Peyer's patch (tissue), 4 donors: Measurements from ENCODE around the gene STX1B. TPM values are rescaled to one million over a fixed set of nuclear protein-coding genes. Genes with fewer than 3 reads are reported as not detected.

Experiments used
- DNase-seq, 3 donors: peaks; one replicate each; pipeline ENCODE4 v3.0.0-alpha.2; 2017 to 2019
- H3K27ac ChIP-seq, 4 donors: fragments of 200-600 bp; sonication (generic); one replicate each; pipeline ENCODE4 v1.5.1; 2016 to 2019
- H3K27me3 ChIP-seq, 2 donors: fragments of 200-600 bp; sonication (generic); one replicate each; pipeline ENCODE4 v1.5.1; 2019
- H3K36me3 ChIP-seq, 3 donors: fragments of 200-600 bp; sonication (generic); one replicate each; pipeline ENCODE4 v1.5.1; 2016 to 2019
- H3K4me1 ChIP-seq, 4 donors: fragments of 200-600 bp; sonication (generic); one replicate each; pipeline ENCODE4 v1.5.1; 2016 to 2019
- H3K4me3 ChIP-seq, 4 donors: fragments of 200-600 bp; sonication (generic); 1 replicate in 3 of 4; 2 replicates in 1 of 4; pipeline ENCODE4 v1.5.1; 2016 to 2019; ENCODE audit warnings: mild to moderate bottlenecking in 1 of 4
- H3K9me3 ChIP-seq, 4 donors: fragments of 200-600 bp; sonication (generic); one replicate each; pipeline ENCODE4 v1.5.1; 2016 to 2019; ENCODE audit warnings: mild to moderate bottlenecking in 1 of 4
- CTCF ChIP-seq, 6 experiments: fragments of 450-650 bp in 4 of 6; fragments of 200-600 bp in 2 of 6; sonication (generic) in 1 of 6; IDR thresholded peaks; one replicate each; pipeline ENCODE4 v1.5.1; 2017 to 2019; ENCODE audit warnings: antibody characterized with exemption in 6 of 6, mild to moderate bottlenecking in 3 of 6, moderate library complexity in 1 of 6
- POLR2A ChIP-seq, 2 donors: fragments of 450-650 bp; IDR thresholded peaks; one replicate each; pipeline ENCODE4 v1.5.1; 2017; ENCODE audit warnings: antibody characterized with exemption in 2 of 2, mild to moderate bottlenecking in 2 of 2, moderate library complexity in 2 of 2
- total RNA-seq, 4 donors: library from RNA; depleted of rRNA; stranded (reverse); fragments of >200 nt; gene quantifications; one replicate each; pipeline ENCODE4 v1.1.0, GENCODE V29; 2016

Gene STX1B
- total RNA-seq, 4 donors from 2014 or later = 0.18 to 1.3 (median 1.0) TPM; not detected in 1

- peaks cover 0 to 15% (median 7%) of the 10 kb centered on the region in 4 donors for H3K4me1 ChIP-seq
- no peaks in the 10 kb centered on the region for H3K27me3 ChIP-seq
- no peaks in the 10 kb centered on the region for H3K36me3 ChIP-seq
- H3K9me3 ChIP-seq = no peaks in the 10 kb centered on the region
- H3K27ac ChIP-seq = peak overlapping the region; percentile 57 to 81 (median 75)
- TF ChIP-seq CTCF (IDR thresholded peaks at IDR 0.05) = no peak
- TF ChIP-seq POLR2A (IDR thresholded peaks at IDR 0.05) = no peak
- peak overlapping the region; percentile 45 to 58 (median 52) for H3K4me3 ChIP-seq
- DNase-seq = no peak
These were observed 12.4 kb downstream of the STX1B start for GRCh38 chr16:30997725-30998711.

DNA sequence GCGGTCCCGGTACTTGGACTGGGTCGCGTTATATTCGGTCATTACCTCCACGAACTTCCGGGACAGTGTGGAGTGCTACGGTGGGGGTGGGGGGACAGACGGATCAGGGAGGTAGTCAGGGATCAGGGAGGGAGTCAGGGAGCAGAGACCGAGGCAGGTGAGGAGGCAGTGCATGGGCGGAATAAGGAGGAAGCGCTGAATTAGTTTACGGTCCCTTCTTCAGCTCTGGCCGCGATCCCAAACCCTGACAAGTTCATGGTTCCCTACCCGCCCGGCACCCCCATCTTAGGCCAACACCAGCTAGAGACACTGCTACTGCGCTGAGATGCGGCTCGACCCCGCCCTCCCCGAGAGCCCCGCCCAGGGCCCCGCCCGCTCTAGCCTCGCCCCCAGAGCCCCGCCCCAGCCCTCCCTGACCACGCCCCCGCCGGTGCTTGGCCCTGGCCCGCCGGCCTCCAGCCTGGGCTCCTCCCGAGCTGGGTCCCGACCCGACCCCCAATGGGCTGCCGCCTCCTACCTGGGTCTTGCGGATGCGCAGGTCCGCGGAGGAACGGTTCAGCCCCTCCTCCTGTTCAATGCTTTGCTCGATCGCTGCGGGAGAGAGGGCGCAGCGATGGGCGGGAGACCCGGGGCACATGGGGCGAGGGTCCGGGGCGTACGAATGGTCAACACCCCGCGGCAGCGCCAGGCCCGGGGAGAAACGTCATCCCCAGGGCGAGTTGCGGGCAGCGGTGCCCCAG lies 13.3 kb downstream of the STX1B start:
- no peaks in the 10 kb centered on the region for H3K27me3 ChIP-seq
- no peaks in the 10 kb centered on the region for H3K9me3 ChIP-seq
- H3K36me3 ChIP-seq = no peaks in the 10 kb centered on the region
- DNase-seq = peak; percentile 89 to 94 (median 90)
- H3K4me1 ChIP-seq = peaks cover 0 to 15% (median 7%) of the 10 kb centered on the region in 4 donors
- TF ChIP-seq CTCF (IDR thresholded peaks at IDR 0.05) = no peak
- peak in 1 of 2 donors; percentile 45 for TF ChIP-seq POLR2A (IDR thresholded peaks at IDR 0.05)
- H3K4me3 ChIP-seq = peak overlapping the region; percentile 45 to 58 (median 52)
- peak overlapping the region; percentile 72 to 88 (median 80) for H3K27ac ChIP-seq

DNA sequence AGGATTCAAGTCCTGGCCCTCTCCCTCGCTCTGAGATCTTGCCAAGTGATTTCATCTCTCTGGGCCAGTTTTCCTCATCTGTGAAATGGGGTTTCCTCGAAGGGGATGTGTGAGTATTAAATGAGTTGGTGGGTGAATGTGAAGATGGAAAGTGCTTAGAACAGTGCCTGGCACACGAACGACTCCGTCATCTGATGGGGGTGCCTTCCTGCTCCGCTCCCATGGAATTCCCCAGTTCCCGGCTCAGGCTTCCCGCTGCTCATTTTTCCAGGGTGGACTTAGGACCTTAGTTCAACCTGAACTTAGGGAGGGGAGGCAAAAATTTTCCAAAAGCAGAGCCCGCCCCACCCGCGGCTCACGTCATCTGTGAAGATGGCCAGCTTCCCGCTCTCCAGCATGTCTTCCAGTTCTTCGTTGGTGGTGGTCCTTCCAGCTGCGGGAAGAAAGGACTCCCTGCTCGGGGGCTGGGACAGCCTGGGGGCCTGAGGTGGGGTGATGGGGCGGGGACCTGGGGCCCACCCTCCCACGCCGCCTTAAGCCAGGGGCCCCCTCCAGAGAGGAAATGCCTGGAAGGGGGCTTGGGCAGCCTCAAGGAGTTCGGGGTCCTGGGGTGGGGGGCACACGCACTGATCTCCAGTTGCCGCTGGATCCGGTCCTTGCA lies 14.0 kb downstream of the STX1B start:
- TF ChIP-seq POLR2A (IDR thresholded peaks at IDR 0.05) (no peak), CTCF (IDR thresholded peaks at IDR 0.05) (no peak)
- peak in 1 of 3 donors; percentile 59 for DNase-seq
- Histone ChIP-seq H3K9me3 (no peaks in the 10 kb centered on the region), H3K4me3 (peak overlapping the region; percentile 45 to 58 (median 52)), H3K27ac (peak overlapping the region; percentile 72 to 88 (median 80)), H3K4me1 (peaks cover 0 to 15% (median 7%) of the 10 kb centered on the region in 4 donors), H3K27me3 (no peaks in the 10 kb centered on the region), H3K36me3 (no peaks in the 10 kb centered on the region)

DNA sequence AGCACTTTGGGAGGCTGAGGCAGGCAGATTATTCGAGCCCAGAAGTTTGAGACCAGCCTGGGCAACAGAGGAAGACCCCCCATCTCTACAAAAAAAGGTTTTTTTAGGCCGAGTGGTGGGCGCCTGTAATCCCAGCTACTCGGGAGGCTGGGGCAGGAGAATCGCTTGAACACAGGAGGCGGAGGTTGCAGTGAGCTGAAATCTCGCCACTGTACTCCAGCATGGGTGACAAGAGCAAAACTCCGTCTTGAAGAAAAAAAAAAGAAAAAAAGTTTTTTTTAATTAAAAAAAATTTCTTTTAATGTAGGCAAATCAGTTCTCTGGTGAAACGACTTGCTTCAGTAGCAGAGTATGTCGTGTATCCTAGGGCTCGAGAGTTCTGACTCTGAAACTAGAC lies 14.5 kb downstream of the STX1B start:
- peak overlapping the region in 3 of 4 donors; percentile 50 to 58 (median 53) for H3K4me3 ChIP-seq
- H3K27ac ChIP-seq = peak overlapping the region; percentile 72 to 88 (median 80)

More for the DNA sequence above, 14.5 kb downstream of the STX1B start:
- Histone ChIP-seq H3K36me3 (no peaks in the 10 kb centered on the region), H3K4me1 (peaks cover 0 to 15% (median 7%) of the 10 kb centered on the region in 4 donors), H3K27me3 (no peaks in the 10 kb centered on the region), H3K9me3 (no peaks in the 10 kb centered on the region)
- DNase-seq = no peak
- no peak for TF ChIP-seq CTCF (IDR thresholded peaks at IDR 0.05)
- no peak for TF ChIP-seq POLR2A (IDR thresholded peaks at IDR 0.05)
